Activated naive CD4-positive, alpha-beta T cell treated with anti-CD3 and anti-CD28 coated beads for 36 hours (primary cell): Measurements from ENCODE around the gene ST3GAL3. TPM values are rescaled to one million over a fixed set of nuclear protein-coding genes. Genes with fewer than 3 reads are reported as not detected.

Source experiments
- CTCF ChIA-PET: fragments of 350-600 bp; sonication (Branson Sonifier 250); formaldehyde crosslinking; loops from one replicate; lab custom pipeline; 2021; ENCODE audit warnings: antibody characterized with exemption; lab: Charles Lee
- DNase-seq: peaks from one replicate; pipeline ENCODE4 v3.0.0-alpha.2; 2020
- H3K27ac Mint-ChIP-seq: one replicate; pipeline ENCODE4 v1.8.0; 2021; ENCODE audit warnings: mild to moderate bottlenecking, mixed read lengths
- H3K27me3 Mint-ChIP-seq: one replicate; pipeline ENCODE4 v1.8.0; 2021; ENCODE audit warnings: low read depth, mixed read lengths
- H3K36me3 Mint-ChIP-seq: one replicate; pipeline ENCODE4 v1.8.0; 2021; ENCODE audit warnings: low read depth, mixed read lengths
- H3K4me1 Mint-ChIP-seq: one replicate; pipeline ENCODE4 v1.8.0; 2021; ENCODE audit warnings: low read depth, mixed read lengths
- H3K4me3 Mint-ChIP-seq: one replicate; pipeline ENCODE4 v1.8.0; 2021; ENCODE audit warnings: mild to moderate bottlenecking, moderate library complexity, mixed read lengths
- H3K9me3 Mint-ChIP-seq: one replicate; pipeline ENCODE4 v1.8.0; 2021; ENCODE audit warnings: mixed read lengths
- intact Hi-C: fragments of 100-400 bp; cut with micrococcal nuclease; formaldehyde crosslinking; loops from one replicate; pipeline ENCODE4 v1.15.1; 2023
- total RNA-seq, 2 experiments: library from RNA; stranded (reverse); gene quantifications; one replicate each; pipeline ENCODE4 v1.2.3, GENCODE V29; 2021

The ST3GAL3 gene
- total RNA-seq, 2 experiments from 2014 or later: 14.2 to 17.8 TPM

- CTCF ChIA-PET: interaction anchor here (0.6 kb wide), 1 partner anchor 65 kb away, joined by 3 read pairs; no protein-coding TSS in a partner anchor
- no peak overlapping the region for H3K27ac Mint-ChIP-seq
- H3K4me3 Mint-ChIP-seq: no peak overlapping the region
- no peak for DNase-seq
- no peaks in the 10 kb centered on the region for H3K27me3 Mint-ChIP-seq
- no peaks in the 10 kb centered on the region for H3K36me3 Mint-ChIP-seq
- no peaks in the 10 kb centered on the region for H3K9me3 Mint-ChIP-seq
- no peaks in the 10 kb centered on the region for H3K4me1 Mint-ChIP-seq
- intact Hi-C loops: no loop called here
Measured at GRCh38 chr1:43880604-43881003, 173.3 kb downstream of the ST3GAL3 start.

GRCh38 chr1:43881415-43881814 is 174.1 kb downstream of the ST3GAL3 start:
- no peaks in the 10 kb centered on the region for H3K9me3 Mint-ChIP-seq
- no peak for DNase-seq
- H3K4me3 Mint-ChIP-seq: no peak overlapping the region
- H3K36me3 Mint-ChIP-seq: no peaks in the 10 kb centered on the region
- H3K27me3 Mint-ChIP-seq: no peaks in the 10 kb centered on the region
- no peaks in the 10 kb centered on the region for H3K4me1 Mint-ChIP-seq
- H3K27ac Mint-ChIP-seq: no peak overlapping the region
- CTCF ChIA-PET: no interaction called here
- intact Hi-C loops: no loop called here

- no peak for DNase-seq
- intact Hi-C loops: no loop called here
- no peaks in the 10 kb centered on the region for H3K9me3 Mint-ChIP-seq
- no peak overlapping the region for H3K4me3 Mint-ChIP-seq
- H3K27me3 Mint-ChIP-seq: no peaks in the 10 kb centered on the region
- H3K36me3 Mint-ChIP-seq: no peaks in the 10 kb centered on the region
- CTCF ChIA-PET: no interaction called here
- H3K4me1 Mint-ChIP-seq: no peaks in the 10 kb centered on the region
- no peak overlapping the region for H3K27ac Mint-ChIP-seq
Measured at GRCh38 chr1:43882763-43883162, 175.4 kb downstream of the ST3GAL3 start.

- no peaks in the 10 kb centered on the region for H3K4me1 Mint-ChIP-seq
- H3K9me3 Mint-ChIP-seq: no peaks in the 10 kb centered on the region
- intact Hi-C loops: no loop called here
- no peaks in the 10 kb centered on the region for H3K36me3 Mint-ChIP-seq
- no peaks in the 10 kb centered on the region for H3K27me3 Mint-ChIP-seq
- CTCF ChIA-PET: no interaction called here
- no peak overlapping the region for H3K4me3 Mint-ChIP-seq
- no peak for DNase-seq
- no peak overlapping the region for H3K27ac Mint-ChIP-seq
Measured at GRCh38 chr1:43883321-43883720, 176.0 kb downstream of the ST3GAL3 start.

- Mint-ChIP-seq H3K9me3 (no peaks in the 10 kb centered on the region), H3K4me3 (no peak overlapping the region), H3K36me3 (no peaks in the 10 kb centered on the region), H3K4me1 (no peaks in the 10 kb centered on the region), H3K27me3 (no peaks in the 10 kb centered on the region), H3K27ac (no peak overlapping the region)
- DNase-seq: no peak
- CTCF ChIA-PET: interaction anchor here (0.6 kb wide), 1 partner anchor 121 kb away, joined by 3 read pairs; no protein-coding TSS in a partner anchor
- intact Hi-C loops: no loop called here
Measured at GRCh38 chr1:43885279-43885801, 178.0 kb downstream of the ST3GAL3 start.

- no peaks in the 10 kb centered on the region for H3K36me3 Mint-ChIP-seq
- H3K9me3 Mint-ChIP-seq: no peaks in the 10 kb centered on the region
- H3K4me3 Mint-ChIP-seq: no peak overlapping the region
- no peak overlapping the region for H3K27ac Mint-ChIP-seq
- DNase-seq: no peak
- intact Hi-C loops: no loop called here
- H3K27me3 Mint-ChIP-seq: no peaks in the 10 kb centered on the region
- H3K4me1 Mint-ChIP-seq: no peaks in the 10 kb centered on the region
- CTCF ChIA-PET: no interaction called here
Measured at GRCh38 chr1:43887748-43888147, 180.4 kb downstream of the ST3GAL3 start.

- Mint-ChIP-seq H3K4me1 (no peaks in the 10 kb centered on the region), H3K27ac (no peak overlapping the region), H3K9me3 (no peaks in the 10 kb centered on the region), H3K4me3 (no peak overlapping the region), H3K36me3 (peaks cover 5% of the 10 kb centered on the region), H3K27me3 (no peaks in the 10 kb centered on the region)
- no peak for DNase-seq
- CTCF ChIA-PET: interaction anchor here (1.0 kb wide), 1 partner anchor 127 kb away, joined by 4 read pairs; no protein-coding TSS in a partner anchor
- intact Hi-C loops: no loop called here
Measured at GRCh38 chr1:43890815-43891214, 183.5 kb downstream of the ST3GAL3 start.

- Mint-ChIP-seq H3K4me3 (no peak overlapping the region), H3K27ac (no peak overlapping the region), H3K36me3 (peaks cover 8% of the 10 kb centered on the region), H3K4me1 (no peaks in the 10 kb centered on the region), H3K27me3 (no peaks in the 10 kb centered on the region), H3K9me3 (no peaks in the 10 kb centered on the region)
- CTCF ChIA-PET: no interaction called here
- intact Hi-C loops: no loop called here
- DNase-seq: no peak
Measured at GRCh38 chr1:43893006-43893405, 185.7 kb downstream of the ST3GAL3 start.

GRCh38 chr1:43898981-43899380 is 191.6 kb downstream of the ST3GAL3 start:
- Mint-ChIP-seq H3K27me3 (no peaks in the 10 kb centered on the region), H3K9me3 (no peaks in the 10 kb centered on the region), H3K4me3 (no peak overlapping the region), H3K27ac (no peak overlapping the region), H3K36me3 (peaks cover 14% of the 10 kb centered on the region), H3K4me1 (no peaks in the 10 kb centered on the region)
- CTCF ChIA-PET: interaction anchor here (0.6 kb wide), 1 partner anchor 339 kb away, joined by 3 read pairs; no protein-coding TSS in a partner anchor
- no peak for DNase-seq
- intact Hi-C loops: no loop called here

GRCh38 chr1:43900386-43900785 is 193.1 kb downstream of the ST3GAL3 start:
- CTCF ChIA-PET: no interaction called here
- no peak overlapping the region for H3K27ac Mint-ChIP-seq
- H3K4me3 Mint-ChIP-seq: no peak overlapping the region
- no peaks in the 10 kb centered on the region for H3K4me1 Mint-ChIP-seq
- no peaks in the 10 kb centered on the region for H3K9me3 Mint-ChIP-seq
- no peak for DNase-seq
- intact Hi-C loops: no loop called here
- peaks cover 9% of the 10 kb centered on the region for H3K36me3 Mint-ChIP-seq
- no peaks in the 10 kb centered on the region for H3K27me3 Mint-ChIP-seq

- H3K4me3 Mint-ChIP-seq: no peak overlapping the region
- DNase-seq: no peak
- no peak overlapping the region for H3K27ac Mint-ChIP-seq
- peaks cover 8% of the 10 kb centered on the region for H3K36me3 Mint-ChIP-seq
- intact Hi-C loops: no loop called here
- no peaks in the 10 kb centered on the region for H3K27me3 Mint-ChIP-seq
- H3K4me1 Mint-ChIP-seq: no peaks in the 10 kb centered on the region
- CTCF ChIA-PET: interaction anchor here (1.4 kb wide), 1 partner anchor 34 kb away, joined by 3 read pairs; no protein-coding TSS in a partner anchor
- no peaks in the 10 kb centered on the region for H3K9me3 Mint-ChIP-seq
Measured at GRCh38 chr1:43901196-43901961, 194.0 kb downstream of the ST3GAL3 start.

- peaks cover 8% of the 10 kb centered on the region for H3K36me3 Mint-ChIP-seq
- intact Hi-C loops: no loop called here
- no peak overlapping the region for H3K4me3 Mint-ChIP-seq
- H3K27ac Mint-ChIP-seq: no peak overlapping the region
- H3K4me1 Mint-ChIP-seq: no peaks in the 10 kb centered on the region
- no peaks in the 10 kb centered on the region for H3K9me3 Mint-ChIP-seq
- no peak for DNase-seq
- CTCF ChIA-PET: interaction anchor here (1.4 kb wide), 1 partner anchor 33 kb away, joined by 3 read pairs; no protein-coding TSS in a partner anchor
- H3K27me3 Mint-ChIP-seq: no peaks in the 10 kb centered on the region
Measured at GRCh38 chr1:43902058-43902831, 194.9 kb downstream of the ST3GAL3 start.
